ENCODE measurements around the gene UBE2F.
"Not testable (repeated sequence)": the region's sequence is repeated elsewhere in the genome, so short reads cannot be mapped to it uniquely, and the experiment has no call there.

UBE2F gene

DNA sequence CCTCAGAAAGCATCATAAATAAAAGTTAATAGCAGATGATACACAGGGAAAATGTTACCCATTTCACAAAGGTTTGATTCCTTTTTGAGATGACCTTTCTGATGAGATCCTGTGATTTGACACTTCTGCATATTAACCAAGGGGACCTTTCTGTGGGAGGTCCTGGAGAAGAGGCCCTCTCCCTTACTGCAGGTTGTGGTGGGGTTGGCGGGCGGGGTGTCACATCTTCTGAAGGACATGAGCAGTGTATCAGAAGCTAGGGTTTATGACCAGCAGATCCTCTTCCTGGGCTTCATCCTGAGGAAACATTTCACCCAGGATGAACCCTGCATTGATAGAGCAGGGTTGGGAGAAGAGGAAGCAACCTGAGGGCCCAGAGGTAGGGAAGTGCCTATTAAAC, 56.8 kb downstream of the UBE2F start:
- H3K36me3 Mint-ChIP-seq (ENCODE audit: low read depth), result peaks cover 49% of the 10 kb centered on the region
- H3K27me3 Mint-ChIP-seq (ENCODE audit: low read depth), result no peaks in the 10 kb centered on the region
- peaks cover 34% of the 10 kb centered on the region for H3K4me1 Mint-ChIP-seq (ENCODE audit: low read depth)
- peak; percentile 35 for DNase-seq (ENCODE audit: low spot score)
- no peak overlapping the region for H3K4me3 Mint-ChIP-seq
- no peaks in the 10 kb centered on the region for H3K9me3 Mint-ChIP-seq
- peak overlapping the region; percentile 39 for H3K27ac Mint-ChIP-seq

DNA sequence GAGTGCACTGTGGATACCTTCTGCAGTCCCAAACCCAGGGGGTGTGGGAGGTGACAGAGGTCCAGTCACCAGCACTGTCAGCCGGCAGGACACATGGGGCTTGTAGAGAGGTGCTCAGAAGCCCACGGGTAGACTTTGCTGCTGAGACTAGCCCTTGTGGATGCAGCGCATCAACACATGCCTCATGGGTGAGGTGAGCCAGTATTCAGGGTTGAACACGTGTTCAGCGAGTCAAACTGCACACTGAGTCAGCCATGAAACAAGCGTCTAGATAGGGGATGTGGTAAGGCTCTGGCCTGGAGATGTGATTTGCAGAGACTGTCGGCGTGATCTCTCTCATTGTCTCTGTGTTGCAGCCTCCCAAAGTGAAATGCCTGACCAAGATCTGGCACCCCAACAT, 58.2 kb downstream of the UBE2F start:
- Mint-ChIP-seq H3K36me3 (ENCODE audit: low read depth) (peaks cover 48% of the 10 kb centered on the region), H3K27ac (peak overlapping the region; percentile 68)
- DNase-seq (ENCODE audit: low spot score), result peak; percentile 74

DNA sequence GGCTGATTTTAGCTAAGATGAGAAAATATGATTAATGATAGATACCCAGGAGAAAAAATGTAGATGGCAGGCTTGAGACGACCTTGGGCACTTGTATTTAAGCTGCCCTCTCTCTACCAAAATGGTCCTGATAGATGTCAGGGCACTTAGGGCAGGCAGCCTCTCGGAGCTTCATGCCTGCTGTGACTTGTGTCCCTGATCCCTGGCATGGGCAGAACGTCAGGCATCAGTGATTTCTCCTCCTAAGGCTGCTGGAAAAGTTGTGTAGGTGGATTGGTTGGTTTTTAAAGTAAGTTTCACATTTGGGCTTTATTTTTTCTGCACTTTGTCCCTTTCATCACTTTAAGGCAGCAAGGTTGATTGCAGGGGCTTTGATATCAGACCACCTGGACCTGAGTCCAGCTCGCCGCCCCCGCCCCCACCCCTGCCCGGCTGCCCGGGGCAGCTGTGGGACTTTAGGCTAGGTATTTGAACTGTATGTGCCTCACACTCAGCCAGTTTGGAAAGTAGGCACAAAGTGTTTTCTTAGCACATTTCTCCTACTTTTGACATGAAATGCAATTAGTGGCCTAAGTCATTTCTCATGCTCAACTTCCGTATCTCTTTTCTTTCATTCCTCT, 59.0 kb downstream of the UBE2F start:
- H3K9me3 Mint-ChIP-seq, result no peaks in the 10 kb centered on the region
- no peak for DNase-seq (ENCODE audit: low spot score)
- H3K4me1 Mint-ChIP-seq (ENCODE audit: low read depth), result peaks cover 34% of the 10 kb centered on the region
- peak overlapping the region; percentile 68 for H3K27ac Mint-ChIP-seq
- H3K4me3 Mint-ChIP-seq, result peak overlapping the region; percentile 39
- H3K36me3 Mint-ChIP-seq (ENCODE audit: low read depth), result peaks cover 50% of the 10 kb centered on the region
- no peaks in the 10 kb centered on the region for H3K27me3 Mint-ChIP-seq (ENCODE audit: low read depth)

More for the DNA sequence above, 58.2 kb downstream of the UBE2F start:
- H3K27me3 Mint-ChIP-seq (ENCODE audit: low read depth), result no peaks in the 10 kb centered on the region
- H3K9me3 Mint-ChIP-seq, result no peaks in the 10 kb centered on the region
- H3K4me3 Mint-ChIP-seq, result peak overlapping the region; percentile 39
- H3K4me1 Mint-ChIP-seq (ENCODE audit: low read depth), result peaks cover 34% of the 10 kb centered on the region

DNA sequence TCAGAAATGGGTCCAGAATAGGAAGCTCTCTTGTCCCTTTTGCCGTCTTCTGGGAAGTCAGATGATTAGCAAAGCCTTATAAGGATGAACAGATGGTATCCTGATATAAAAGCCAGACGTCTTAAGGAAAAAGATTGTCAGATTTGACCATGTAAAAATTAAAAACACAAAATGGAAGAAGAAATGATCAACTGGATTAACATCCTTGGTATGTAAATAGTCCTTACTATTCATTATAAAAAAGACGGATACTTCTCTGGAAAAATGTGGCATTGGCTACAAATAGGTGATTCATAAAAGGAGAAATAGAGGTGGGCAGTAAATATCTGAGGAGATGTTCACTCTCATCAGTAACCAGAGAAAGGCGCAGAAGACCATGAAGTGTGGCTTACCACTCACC, 60.2 kb downstream of the UBE2F start:
- no peak overlapping the region for H3K4me3 Mint-ChIP-seq
- peaks cover 54% of the 10 kb centered on the region for H3K36me3 Mint-ChIP-seq (ENCODE audit: low read depth)
- peaks cover 34% of the 10 kb centered on the region for H3K4me1 Mint-ChIP-seq (ENCODE audit: low read depth)
- DNase-seq (ENCODE audit: low spot score), result no peak
- no peaks in the 10 kb centered on the region for H3K9me3 Mint-ChIP-seq
- no peaks in the 10 kb centered on the region for H3K27me3 Mint-ChIP-seq (ENCODE audit: low read depth)
- H3K27ac Mint-ChIP-seq, result no peak overlapping the region

DNA sequence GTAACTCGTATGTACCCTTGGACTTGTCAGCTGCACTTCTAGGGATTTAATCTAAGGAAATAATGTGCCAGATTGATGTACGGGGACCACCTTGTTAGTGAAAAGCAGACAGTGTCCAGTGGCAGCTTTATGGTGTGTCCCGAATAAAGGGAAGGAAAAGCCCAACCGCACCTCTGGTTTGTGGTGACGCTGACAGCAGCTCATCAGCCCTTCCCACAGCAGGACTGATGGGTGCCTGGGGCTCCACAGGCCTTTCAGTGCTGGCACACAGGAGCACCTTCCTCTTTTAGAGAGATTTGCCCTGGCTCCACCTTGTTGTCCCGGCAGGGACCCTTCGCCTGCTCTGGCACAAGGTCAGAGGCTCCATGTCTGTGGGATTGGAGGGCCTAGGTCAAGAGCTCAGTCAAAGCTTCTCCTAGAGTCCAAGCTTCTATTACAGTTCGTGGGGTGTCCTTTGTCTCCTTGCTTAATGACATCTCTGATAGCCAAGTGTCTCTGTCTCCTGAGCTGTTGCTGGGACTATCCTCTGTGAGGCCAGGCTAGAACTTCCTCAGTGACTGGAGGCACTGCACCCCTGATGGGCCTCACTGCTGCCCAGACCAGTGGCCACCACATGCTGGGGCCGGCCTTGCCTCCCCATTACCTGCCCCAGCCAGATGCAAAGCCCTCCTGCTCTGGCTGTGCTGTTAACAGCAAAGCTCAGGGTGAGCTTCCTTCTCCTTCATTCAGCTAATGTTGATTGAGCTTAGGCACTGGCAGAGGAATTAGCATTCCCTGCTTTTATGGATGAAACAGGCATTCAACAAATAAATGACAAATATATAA, 61.0 kb downstream of the UBE2F start:
- H3K27ac Mint-ChIP-seq, result no peak overlapping the region
- H3K27me3 Mint-ChIP-seq (ENCODE audit: low read depth), result no peaks in the 10 kb centered on the region
- H3K4me3 Mint-ChIP-seq, result no peak overlapping the region
- DNase-seq (ENCODE audit: low spot score), result no peak
- H3K4me1 Mint-ChIP-seq (ENCODE audit: low read depth), result peaks cover 31% of the 10 kb centered on the region
- H3K9me3 Mint-ChIP-seq, result no peaks in the 10 kb centered on the region
- peaks cover 49% of the 10 kb centered on the region for H3K36me3 Mint-ChIP-seq (ENCODE audit: low read depth)

DNA sequence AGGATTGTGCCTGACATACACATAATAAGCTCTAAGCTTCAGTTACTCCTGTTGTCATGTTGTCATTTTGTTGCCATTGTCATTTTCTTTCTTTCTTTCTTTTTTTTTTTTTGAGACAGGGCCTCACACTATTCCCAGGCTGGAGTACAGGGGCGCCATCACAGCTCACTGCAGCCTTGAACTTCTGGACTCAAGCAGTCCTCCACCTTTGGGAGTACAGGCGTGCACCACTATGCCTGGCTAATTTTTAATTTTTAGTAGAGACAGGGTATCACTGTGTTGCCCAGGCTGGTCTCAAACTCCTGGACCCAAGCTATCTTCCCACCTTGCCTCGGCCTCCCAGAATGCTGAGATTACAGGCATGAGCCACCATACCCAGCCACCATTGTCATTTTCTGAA, 63.0 kb downstream of the UBE2F start:
- H3K9me3 Mint-ChIP-seq, result no peaks in the 10 kb centered on the region
- H3K27me3 Mint-ChIP-seq (ENCODE audit: low read depth), result no peaks in the 10 kb centered on the region
- H3K4me3 Mint-ChIP-seq, result no peak overlapping the region
- peaks cover 25% of the 10 kb centered on the region for H3K4me1 Mint-ChIP-seq (ENCODE audit: low read depth)
- no peak for DNase-seq (ENCODE audit: low spot score)
- H3K27ac Mint-ChIP-seq, result no peak overlapping the region
- peaks cover 51% of the 10 kb centered on the region for H3K36me3 Mint-ChIP-seq (ENCODE audit: low read depth)

DNA sequence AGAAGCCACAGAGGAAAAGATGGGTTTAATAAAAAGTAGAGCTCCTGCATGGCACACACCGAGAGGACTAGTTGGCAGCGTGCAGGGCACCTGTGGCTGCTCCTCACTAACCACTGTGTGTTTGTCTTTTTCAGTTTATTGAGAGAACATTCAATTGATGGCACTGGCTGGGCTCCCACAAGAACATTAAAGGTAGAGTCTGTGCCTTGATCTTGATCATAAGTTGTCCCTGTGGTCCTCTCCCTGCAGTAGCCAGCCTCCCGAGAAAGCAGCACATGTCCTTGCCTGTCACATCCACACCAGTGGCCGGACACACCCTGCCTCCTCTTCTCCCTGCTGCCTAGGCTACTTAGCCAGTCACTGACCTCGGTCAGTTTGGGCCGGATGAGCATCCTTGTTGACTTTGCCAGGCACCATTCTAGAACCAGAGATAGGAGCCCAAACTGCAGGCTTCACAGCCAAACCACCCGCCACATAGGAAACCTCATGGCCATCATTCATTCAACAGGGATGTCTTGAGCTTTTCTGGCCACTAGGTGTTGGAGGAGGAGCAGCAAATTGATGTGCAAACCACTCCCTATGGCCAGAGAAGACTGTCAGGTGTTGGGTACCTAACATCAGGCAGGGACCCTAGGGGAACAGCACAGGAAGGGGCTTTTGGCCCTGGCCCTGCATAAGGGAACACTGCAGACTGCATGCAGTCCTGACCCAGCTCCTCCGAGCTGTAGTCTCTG, 63.8 kb downstream of the UBE2F start:
- Mint-ChIP-seq H3K27me3 (ENCODE audit: low read depth) (no peaks in the 10 kb centered on the region), H3K4me3 (no peak overlapping the region), H3K27ac (no peak overlapping the region), H3K36me3 (ENCODE audit: low read depth) (peaks cover 50% of the 10 kb centered on the region), H3K4me1 (ENCODE audit: low read depth) (peaks cover 20% of the 10 kb centered on the region), H3K9me3 (no peaks in the 10 kb centered on the region)
- DNase-seq (ENCODE audit: low spot score), result no peak

DNA sequence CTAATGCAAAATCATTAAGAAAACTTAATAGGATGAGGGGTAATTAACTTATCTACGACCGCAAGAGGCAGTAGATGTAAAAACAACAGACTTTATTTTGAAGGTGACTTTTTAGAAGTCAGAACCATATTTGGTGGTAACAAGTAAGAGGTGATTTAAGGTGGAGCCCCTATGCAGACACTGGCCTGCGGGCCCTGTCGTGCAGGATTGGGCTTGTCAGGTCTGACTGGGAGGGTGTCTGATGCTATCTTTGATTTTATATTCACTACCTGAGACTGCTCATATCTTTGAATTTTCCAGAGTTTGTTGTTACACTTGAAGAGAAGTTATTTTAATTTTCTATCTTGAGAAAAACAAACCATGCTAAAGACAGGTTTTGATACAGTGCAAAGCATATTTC, 64.9 kb downstream of the UBE2F start:
- Mint-ChIP-seq H3K4me1 (ENCODE audit: low read depth) (peaks cover 15% of the 10 kb centered on the region), H3K4me3 (no peak overlapping the region), H3K9me3 (no peaks in the 10 kb centered on the region), H3K36me3 (ENCODE audit: low read depth) (peaks cover 49% of the 10 kb centered on the region), H3K27ac (no peak overlapping the region), H3K27me3 (ENCODE audit: low read depth) (no peaks in the 10 kb centered on the region)
- no peak for DNase-seq (ENCODE audit: low spot score)

DNA sequence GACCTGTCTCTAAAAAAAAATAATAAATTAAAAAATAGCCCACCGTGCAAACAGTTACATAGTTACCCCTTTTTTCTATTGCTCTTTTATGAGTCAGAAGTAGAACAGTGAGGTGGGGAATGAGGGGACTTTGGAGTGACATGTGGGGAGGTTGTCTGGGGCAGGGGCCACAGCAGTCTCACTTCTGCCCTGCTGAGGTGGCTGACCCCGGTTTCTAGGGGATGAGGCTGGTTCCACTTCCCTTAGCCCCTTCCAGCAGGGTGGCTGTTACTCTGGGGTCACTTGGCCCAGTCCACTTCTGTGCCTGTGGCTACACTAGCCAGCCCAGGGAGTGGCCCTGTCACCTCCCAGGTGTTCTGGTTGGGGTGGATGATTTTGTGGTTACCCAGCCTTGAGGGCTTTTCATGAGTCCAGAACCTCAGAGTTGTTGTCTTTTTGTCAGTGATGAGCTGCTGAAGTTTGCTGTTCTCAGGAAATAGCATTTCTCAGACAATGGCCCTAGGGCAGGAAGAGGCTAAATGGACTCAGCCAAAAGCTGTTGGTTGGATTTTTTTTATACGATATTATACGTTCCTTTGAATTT, 66.0 kb downstream of the UBE2F start:
- no peaks in the 10 kb centered on the region for H3K27me3 Mint-ChIP-seq (ENCODE audit: low read depth)
- no peak overlapping the region for H3K27ac Mint-ChIP-seq
- peaks cover 10% of the 10 kb centered on the region for H3K4me1 Mint-ChIP-seq (ENCODE audit: low read depth)
- no peak for DNase-seq (ENCODE audit: low spot score)
- peaks cover 49% of the 10 kb centered on the region for H3K36me3 Mint-ChIP-seq (ENCODE audit: low read depth)
- H3K9me3 Mint-ChIP-seq, result no peaks in the 10 kb centered on the region
- H3K4me3 Mint-ChIP-seq, result no peak overlapping the region

DNA sequence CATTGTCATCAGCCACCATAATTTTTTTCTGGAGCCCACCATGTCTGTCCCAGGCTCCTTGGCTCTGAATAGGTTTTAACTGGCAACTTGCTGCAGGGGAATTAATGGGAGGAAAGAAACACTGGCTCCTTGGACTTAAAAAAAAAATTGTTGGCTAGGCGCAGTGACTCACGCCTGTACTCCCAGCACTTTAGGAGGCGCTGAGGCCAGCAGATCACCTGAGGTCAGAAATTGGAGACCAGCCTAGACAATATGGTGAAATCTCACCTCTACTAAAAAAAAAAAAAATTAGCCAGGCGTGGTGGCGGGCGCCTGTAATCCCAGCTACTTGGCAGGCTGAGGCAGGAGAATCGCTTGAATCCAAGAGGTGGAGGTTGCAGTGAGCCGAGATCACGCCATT, 67.2 kb downstream of the UBE2F start:
- H3K36me3 Mint-ChIP-seq (ENCODE audit: low read depth), result peaks cover 53% of the 10 kb centered on the region
- not testable (repeated sequence) for DNase-seq (ENCODE audit: low spot score); H3K27ac Mint-ChIP-seq; H3K9me3 Mint-ChIP-seq; H3K4me1 Mint-ChIP-seq (ENCODE audit: low read depth); H3K27me3 Mint-ChIP-seq (ENCODE audit: low read depth); H3K4me3 Mint-ChIP-seq

DNA sequence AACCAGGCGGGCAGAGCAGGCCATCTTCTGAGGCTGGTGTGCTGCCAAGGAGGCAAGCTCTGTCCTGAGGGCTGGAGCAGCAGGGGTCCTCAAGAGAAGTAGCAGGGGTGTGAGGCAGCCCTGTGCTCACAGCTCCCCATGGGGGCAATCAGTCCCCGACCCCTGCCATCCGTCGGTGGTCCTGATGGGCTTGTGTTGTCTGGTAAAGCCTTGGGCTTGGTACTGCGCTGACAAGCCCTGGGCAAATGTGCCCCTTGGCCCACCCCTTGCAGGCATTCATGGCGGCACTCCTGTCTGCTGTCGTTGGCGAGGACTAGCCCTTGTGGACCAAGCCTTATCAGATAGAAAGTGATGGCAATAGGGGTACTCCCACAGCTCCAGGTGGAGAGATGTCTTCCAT, 71.4 kb downstream of the UBE2F start:
- H3K27me3 Mint-ChIP-seq (ENCODE audit: low read depth), result no peaks in the 10 kb centered on the region
- H3K4me3 Mint-ChIP-seq, result no peak overlapping the region
- H3K27ac Mint-ChIP-seq, result no peak overlapping the region
- peaks cover 50% of the 10 kb centered on the region for H3K36me3 Mint-ChIP-seq (ENCODE audit: low read depth)
- no peak for DNase-seq (ENCODE audit: low spot score)
- no peaks in the 10 kb centered on the region for H3K9me3 Mint-ChIP-seq
- H3K4me1 Mint-ChIP-seq (ENCODE audit: low read depth), result peaks cover 4% of the 10 kb centered on the region

DNA sequence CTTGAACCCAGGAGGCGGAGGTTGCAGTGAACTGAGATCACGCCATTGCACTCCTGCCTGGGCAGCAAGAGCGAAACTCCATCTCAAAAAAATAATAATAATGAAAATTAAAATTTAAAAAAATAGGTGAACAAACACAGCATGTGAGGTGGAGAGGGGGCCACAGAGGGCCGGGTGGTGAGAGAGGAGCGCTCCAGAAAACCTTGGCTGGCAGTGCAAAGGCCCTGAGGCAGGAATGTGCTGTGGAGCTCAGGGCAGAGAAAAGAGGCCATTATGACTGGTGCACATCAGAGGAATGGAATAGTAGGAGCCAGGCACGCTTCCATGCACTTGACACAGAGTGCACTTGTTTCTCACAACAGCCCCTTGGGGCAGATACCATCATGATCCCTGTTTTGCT, 72.3 kb downstream of the UBE2F start:
- no peak overlapping the region for H3K27ac Mint-ChIP-seq
- no peak for DNase-seq (ENCODE audit: low spot score)
- no peak overlapping the region for H3K4me3 Mint-ChIP-seq
- H3K4me1 Mint-ChIP-seq (ENCODE audit: low read depth), result peaks cover 2% of the 10 kb centered on the region
- H3K27me3 Mint-ChIP-seq (ENCODE audit: low read depth), result no peaks in the 10 kb centered on the region
- H3K36me3 Mint-ChIP-seq (ENCODE audit: low read depth), result peaks cover 44% of the 10 kb centered on the region
- no peaks in the 10 kb centered on the region for H3K9me3 Mint-ChIP-seq

DNA sequence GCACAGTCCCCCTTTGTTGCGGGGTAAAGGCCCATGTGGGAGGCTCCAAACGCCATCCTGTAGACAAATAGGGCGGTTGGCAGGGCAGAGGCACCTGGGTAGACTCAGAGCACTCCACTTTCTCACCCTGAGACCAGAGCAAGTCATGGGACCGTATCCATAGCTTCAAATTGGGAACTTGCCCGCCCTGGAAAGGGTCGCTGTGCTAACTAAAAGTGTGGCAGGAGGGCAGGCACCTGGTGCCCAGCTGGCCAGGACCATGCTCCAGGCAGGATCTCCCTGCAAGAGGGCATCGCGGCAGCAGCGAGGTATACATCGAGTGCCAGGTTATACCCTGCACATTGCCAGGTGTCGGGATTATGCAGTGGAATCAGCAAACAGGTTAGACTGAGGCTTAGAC, 73.2 kb downstream of the UBE2F start:
- Mint-ChIP-seq H3K27me3 (ENCODE audit: low read depth) (no peaks in the 10 kb centered on the region), H3K4me3 (no peak overlapping the region), H3K27ac (no peak overlapping the region)

DNA sequence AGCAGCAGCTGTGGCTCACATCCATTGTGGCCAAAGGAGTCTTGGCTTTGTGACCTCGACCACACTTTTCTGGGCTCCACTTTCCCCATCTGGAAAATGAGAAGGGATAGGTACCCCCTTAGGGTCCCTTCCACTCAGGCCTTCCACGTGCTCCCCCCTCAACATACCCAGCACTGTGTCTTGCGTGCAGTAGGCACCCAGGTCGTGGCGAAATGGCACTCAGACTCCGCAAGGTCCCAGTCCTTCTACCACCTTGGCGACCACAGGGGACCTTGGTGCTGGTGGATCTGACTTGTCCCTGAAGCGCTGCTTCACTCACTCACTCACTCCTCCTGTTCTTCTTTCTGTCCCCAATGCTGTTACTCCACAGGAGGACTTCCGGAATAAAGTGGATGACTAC, 74.1 kb downstream of the UBE2F start:
- no peak for DNase-seq (ENCODE audit: low spot score)
- Mint-ChIP-seq H3K4me3 (no peak overlapping the region), H3K27me3 (ENCODE audit: low read depth) (no peaks in the 10 kb centered on the region), H3K9me3 (no peaks in the 10 kb centered on the region), H3K27ac (peak overlapping the region; percentile 8), H3K4me1 (ENCODE audit: low read depth) (no peaks in the 10 kb centered on the region), H3K36me3 (ENCODE audit: low read depth) (peaks cover 40% of the 10 kb centered on the region)

More for the DNA sequence above, 73.2 kb downstream of the UBE2F start:
- H3K36me3 Mint-ChIP-seq (ENCODE audit: low read depth), result peaks cover 41% of the 10 kb centered on the region
- peaks cover 2% of the 10 kb centered on the region for H3K4me1 Mint-ChIP-seq (ENCODE audit: low read depth)
- no peak for DNase-seq (ENCODE audit: low spot score)
- H3K9me3 Mint-ChIP-seq, result no peaks in the 10 kb centered on the region
